ENCODE measurements around the gene AUTS2. TPM values are rescaled to one million over a fixed set of nuclear protein-coding genes. Genes with fewer than 3 reads are reported as not detected.

AUTS2 gene
- total RNA-seq, 1 experiment from 2014 or later: not detected

- no peak for DNase-seq
- Mint-ChIP-seq H3K36me3 (ENCODE audit: insufficient read depth, unreplicated experiment) (no peaks in the 10 kb centered on the region), H3K27ac (ENCODE audit: unreplicated experiment) (no peak overlapping the region), H3K9me3 (ENCODE audit: low read depth, unreplicated experiment) (peaks cover 4% of the 10 kb centered on the region), H3K4me3 (ENCODE audit: low read depth, unreplicated experiment) (no peak overlapping the region), H3K27me3 (ENCODE audit: unreplicated experiment) (no peaks in the 10 kb centered on the region), H3K4me1 (ENCODE audit: low read depth, unreplicated experiment) (no peaks in the 10 kb centered on the region)
- intact Hi-C loops (cut with micrococcal nuclease; ENCODE audit: unreplicated experiment): no loop called here
- no TSS peak for BruUV-seq (replicated peaks)
- CTCF ChIA-PET: no interaction called here
- no peak for TF ChIP-seq CTCF (IDR thresholded peaks at IDR 0.05; ENCODE audit: unreplicated experiment)
These were observed 707.9 kb downstream of the AUTS2 start for GRCh38 chr7:70306173-70306572.

GRCh38 chr7:70307544-70308106 lies 709.4 kb downstream of the AUTS2 start:
- H3K4me3 Mint-ChIP-seq (ENCODE audit: low read depth, unreplicated experiment): no peak overlapping the region
- peaks cover 4% of the 10 kb centered on the region for H3K9me3 Mint-ChIP-seq (ENCODE audit: low read depth, unreplicated experiment)
- no peak for DNase-seq
- no peak for TF ChIP-seq CTCF (IDR thresholded peaks at IDR 0.05; ENCODE audit: unreplicated experiment)
- no TSS peak for BruUV-seq (replicated peaks)
- H3K27me3 Mint-ChIP-seq (ENCODE audit: unreplicated experiment): no peaks in the 10 kb centered on the region
- H3K27ac Mint-ChIP-seq (ENCODE audit: unreplicated experiment): no peak overlapping the region
- CTCF ChIA-PET: no interaction called here
- no peaks in the 10 kb centered on the region for H3K36me3 Mint-ChIP-seq (ENCODE audit: insufficient read depth, unreplicated experiment)
- intact Hi-C loops (cut with micrococcal nuclease; ENCODE audit: unreplicated experiment): no loop called here
- no peaks in the 10 kb centered on the region for H3K4me1 Mint-ChIP-seq (ENCODE audit: low read depth, unreplicated experiment)

GRCh38 chr7:70312336-70312735 lies 714.1 kb downstream of the AUTS2 start:
- Mint-ChIP-seq H3K4me3 (ENCODE audit: low read depth, unreplicated experiment) (no peak overlapping the region), H3K27me3 (ENCODE audit: unreplicated experiment) (no peaks in the 10 kb centered on the region), H3K4me1 (ENCODE audit: low read depth, unreplicated experiment) (no peaks in the 10 kb centered on the region), H3K9me3 (ENCODE audit: low read depth, unreplicated experiment) (peaks cover 10% of the 10 kb centered on the region), H3K27ac (ENCODE audit: unreplicated experiment) (no peak overlapping the region), H3K36me3 (ENCODE audit: insufficient read depth, unreplicated experiment) (no peaks in the 10 kb centered on the region)
- CTCF ChIA-PET: no interaction called here
- BruUV-seq (replicated peaks): no TSS peak
- no peak for DNase-seq
- no peak for TF ChIP-seq CTCF (IDR thresholded peaks at IDR 0.05; ENCODE audit: unreplicated experiment)
- intact Hi-C loops (cut with micrococcal nuclease; ENCODE audit: unreplicated experiment): no loop called here

GRCh38 chr7:70313271-70313670 lies 715.0 kb downstream of the AUTS2 start:
- no TSS peak for BruUV-seq (replicated peaks)
- Mint-ChIP-seq H3K27ac (ENCODE audit: unreplicated experiment) (no peak overlapping the region), H3K4me3 (ENCODE audit: low read depth, unreplicated experiment) (no peak overlapping the region), H3K9me3 (ENCODE audit: low read depth, unreplicated experiment) (peaks cover 13% of the 10 kb centered on the region), H3K4me1 (ENCODE audit: low read depth, unreplicated experiment) (no peaks in the 10 kb centered on the region), H3K27me3 (ENCODE audit: unreplicated experiment) (no peaks in the 10 kb centered on the region), H3K36me3 (ENCODE audit: insufficient read depth, unreplicated experiment) (no peaks in the 10 kb centered on the region)
- DNase-seq: no peak
- no peak for TF ChIP-seq CTCF (IDR thresholded peaks at IDR 0.05; ENCODE audit: unreplicated experiment)
- intact Hi-C loops (cut with micrococcal nuclease; ENCODE audit: unreplicated experiment): no loop called here
- CTCF ChIA-PET: no interaction called here
